Measurements from ENCODE around the gene CEMP1. TPM values are rescaled to one million over a fixed set of nuclear protein-coding genes. Genes with fewer than 3 reads are reported as not detected.
A peak's percentile ranks its signal among the peaks of the same experiment; 100 is the strongest.
"Not testable (repeated sequence)": the region's sequence is repeated elsewhere in the genome, so short reads cannot be mapped to it uniquely, and the experiment has no call there.

The CEMP1 gene
- polyA plus RNA-seq, 4 donors, result 0.66 to 23.1 (median 1.1) TPM

DNA sequence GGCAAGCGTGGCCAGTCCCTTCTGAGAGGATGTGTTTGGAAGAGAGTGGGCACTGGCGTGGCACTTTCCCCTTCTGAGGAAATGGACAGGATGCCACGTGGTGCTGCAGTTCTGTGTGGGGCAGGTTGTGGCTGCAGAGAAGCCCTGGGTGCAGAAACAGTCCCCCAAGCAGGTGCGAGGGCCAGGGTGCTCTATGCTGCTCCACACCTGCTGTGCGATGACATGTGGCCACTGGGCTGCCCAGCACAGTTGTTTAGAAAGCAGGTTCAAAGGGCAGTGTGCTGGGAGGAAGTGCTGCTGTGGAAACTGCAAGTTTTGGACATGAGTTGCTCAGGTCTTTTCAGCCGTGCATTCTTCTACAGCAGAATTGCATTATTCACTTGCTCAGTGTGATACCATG is 10.2 kb upstream of the CEMP1 start:
- H3K36me3 ChIP-seq (ENCODE audit: control insufficient read depth in 3 of 3, insufficient read depth in 2 of 3, low read depth in 1 of 3, low read length in 3 of 3), result peaks cover 0 to 29% (median 2%) of the 10 kb centered on the region in 3 donors
- H3K27me3 ChIP-seq (ENCODE audit: control insufficient read depth in 3 of 3, insufficient read depth in 3 of 3, low read length in 3 of 3); H3K27ac ChIP-seq (ENCODE audit: low read depth in 1 of 3, low read length in 2 of 3); FAIRE-seq; H3K9me3 ChIP-seq (ENCODE audit: control insufficient read depth in 2 of 2, insufficient read depth in 1 of 2, low read depth in 1 of 2, low read length in 1 of 2); H3K4me3 ChIP-seq (ENCODE audit: low read depth in 1 of 3, low read length in 3 of 3): not testable (repeated sequence)
- WGBS, 3 donors, result 11 to 43% (median 20%) methylated on average over 5 to 6 of the region's 6 CpGs
- H3K4me1 ChIP-seq (ENCODE audit: control insufficient read depth in 3 of 3, insufficient read depth in 2 of 3, low read depth in 1 of 3, low read length in 2 of 3), result peaks cover 0 to 18% (median 4%) of the 10 kb centered on the region in 3 donors
- DNase-seq, result peak; percentile 57 to 75

DNA sequence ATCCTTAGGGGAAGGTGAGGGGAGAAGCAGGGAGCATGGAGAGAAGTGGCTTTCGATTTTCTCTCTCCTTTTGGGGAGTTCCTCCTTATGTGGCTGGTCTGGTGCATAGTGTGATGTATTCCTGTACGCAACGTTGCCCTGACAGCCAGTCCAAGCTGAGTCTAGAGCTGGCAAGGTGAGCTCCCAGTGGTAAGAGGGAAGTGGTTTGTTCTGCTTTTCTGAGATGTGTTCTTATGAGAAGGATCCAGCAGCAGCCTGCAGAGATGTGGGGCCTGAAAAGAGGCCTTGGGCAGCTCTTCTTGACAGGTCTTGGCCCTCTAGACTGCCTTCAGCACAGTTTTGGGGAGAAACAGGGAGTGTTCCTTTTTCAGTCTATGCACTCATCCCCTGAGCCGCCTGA is 9.7 kb upstream of the CEMP1 start:
- not testable (repeated sequence) for FAIRE-seq; H3K4me3 ChIP-seq (ENCODE audit: low read depth in 1 of 3, low read length in 3 of 3); DNase-seq; H3K9me3 ChIP-seq (ENCODE audit: control insufficient read depth in 2 of 2, insufficient read depth in 1 of 2, low read depth in 1 of 2, low read length in 1 of 2); H3K27me3 ChIP-seq (ENCODE audit: control insufficient read depth in 3 of 3, insufficient read depth in 3 of 3, low read length in 3 of 3)
- peak overlapping the region in 1 of 3 donors; percentile 38 for H3K27ac ChIP-seq (ENCODE audit: low read depth in 1 of 3, low read length in 2 of 3)
- 23 to 53% (median 50%) methylated on average over 1 to 4 of the region's 4 CpGs for WGBS, 3 donors
- peaks cover 0 to 18% (median 4%) of the 10 kb centered on the region in 3 donors for H3K4me1 ChIP-seq (ENCODE audit: control insufficient read depth in 3 of 3, insufficient read depth in 2 of 3, low read depth in 1 of 3, low read length in 2 of 3)
- H3K36me3 ChIP-seq (ENCODE audit: control insufficient read depth in 3 of 3, insufficient read depth in 2 of 3, low read depth in 1 of 3, low read length in 3 of 3), result peaks cover 0 to 29% (median 2%) of the 10 kb centered on the region in 3 donors

DNA sequence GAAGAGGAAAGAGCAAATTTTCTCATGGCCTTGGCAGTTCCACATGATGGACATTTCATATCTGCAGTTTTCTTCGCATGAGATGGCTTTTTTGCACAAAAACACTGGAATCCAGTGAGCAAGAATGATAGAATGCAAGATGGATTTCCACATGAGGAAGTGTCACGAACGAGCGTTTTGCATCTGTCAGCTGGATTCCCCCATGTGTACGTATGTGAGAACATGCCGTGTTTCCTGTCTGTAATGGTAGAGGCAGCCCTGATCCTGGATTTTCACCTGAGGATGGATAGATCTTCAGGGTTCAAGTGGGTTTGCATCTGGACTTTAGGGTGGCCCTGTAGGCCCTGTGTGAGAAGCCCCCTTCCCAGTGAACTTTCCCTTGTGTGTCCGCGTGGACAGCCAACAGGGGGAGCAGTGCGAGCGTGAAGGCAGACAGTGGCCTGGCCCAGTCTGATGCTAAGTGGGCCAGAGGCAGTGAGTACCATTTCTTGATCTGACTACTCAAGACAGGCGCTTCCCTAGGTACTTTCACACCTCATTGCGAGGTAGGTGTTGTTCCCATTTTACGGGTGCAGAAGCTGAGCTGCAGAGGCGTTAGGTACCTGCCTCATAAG is 8.7 kb upstream of the CEMP1 start:
- DNase-seq; H3K9me3 ChIP-seq (ENCODE audit: control insufficient read depth in 2 of 2, insufficient read depth in 1 of 2, low read depth in 1 of 2, low read length in 1 of 2); FAIRE-seq; H3K27ac ChIP-seq (ENCODE audit: low read depth in 1 of 3, low read length in 2 of 3); H3K4me3 ChIP-seq (ENCODE audit: low read depth in 1 of 3, low read length in 3 of 3); H3K27me3 ChIP-seq (ENCODE audit: control insufficient read depth in 3 of 3, insufficient read depth in 3 of 3, low read length in 3 of 3): not testable (repeated sequence)
- 36 to 46% (median 38%) methylated on average over 14 of the region's 14 CpGs for WGBS, 3 donors
- Histone ChIP-seq H3K4me1 (ENCODE audit: control insufficient read depth in 3 of 3, insufficient read depth in 2 of 3, low read depth in 1 of 3, low read length in 2 of 3) (peaks cover 0 to 18% (median 4%) of the 10 kb centered on the region in 3 donors), H3K36me3 (ENCODE audit: control insufficient read depth in 3 of 3, insufficient read depth in 2 of 3, low read depth in 1 of 3, low read length in 3 of 3) (peaks cover 0 to 21% (median 2%) of the 10 kb centered on the region in 3 donors)

DNA sequence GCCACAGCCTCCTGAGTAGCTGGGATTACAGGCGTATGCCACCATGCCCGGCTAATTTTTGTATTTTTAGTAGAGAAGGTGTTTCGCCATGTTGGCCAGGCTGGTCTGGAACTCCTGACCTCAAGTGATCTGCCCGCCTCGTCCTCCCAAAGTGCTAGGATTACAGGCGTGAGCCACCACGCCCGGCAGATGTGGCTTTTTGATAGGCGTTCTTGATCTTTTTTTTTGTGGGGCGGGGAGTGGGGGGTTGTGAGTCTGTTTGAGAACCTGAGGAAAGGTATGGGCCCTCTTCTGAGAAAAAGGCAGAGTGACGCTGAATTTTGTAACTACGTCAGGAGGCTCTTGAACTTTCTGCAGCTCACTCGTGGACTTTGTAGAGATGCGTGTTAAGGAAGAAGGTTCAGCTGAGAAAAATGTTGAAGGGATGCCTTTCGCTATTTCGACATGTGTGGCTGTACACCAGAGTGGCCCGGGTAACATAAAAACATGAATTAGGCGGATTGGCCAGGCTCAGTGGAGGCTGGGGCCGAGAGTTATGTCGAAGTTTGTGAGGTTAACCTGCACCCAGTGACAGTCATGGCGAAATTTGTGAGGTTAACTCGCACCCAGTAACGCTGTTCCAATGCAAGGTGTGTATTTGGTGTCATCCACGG is 8.1 kb upstream of the CEMP1 start:
- peaks cover 0 to 18% (median 4%) of the 10 kb centered on the region in 3 donors for H3K4me1 ChIP-seq (ENCODE audit: control insufficient read depth in 3 of 3, insufficient read depth in 2 of 3, low read depth in 1 of 3, low read length in 2 of 3)
- peak overlapping the region in 1 of 3 donors; percentile 27 for H3K27ac ChIP-seq (ENCODE audit: low read depth in 1 of 3, low read length in 2 of 3)

DNA sequence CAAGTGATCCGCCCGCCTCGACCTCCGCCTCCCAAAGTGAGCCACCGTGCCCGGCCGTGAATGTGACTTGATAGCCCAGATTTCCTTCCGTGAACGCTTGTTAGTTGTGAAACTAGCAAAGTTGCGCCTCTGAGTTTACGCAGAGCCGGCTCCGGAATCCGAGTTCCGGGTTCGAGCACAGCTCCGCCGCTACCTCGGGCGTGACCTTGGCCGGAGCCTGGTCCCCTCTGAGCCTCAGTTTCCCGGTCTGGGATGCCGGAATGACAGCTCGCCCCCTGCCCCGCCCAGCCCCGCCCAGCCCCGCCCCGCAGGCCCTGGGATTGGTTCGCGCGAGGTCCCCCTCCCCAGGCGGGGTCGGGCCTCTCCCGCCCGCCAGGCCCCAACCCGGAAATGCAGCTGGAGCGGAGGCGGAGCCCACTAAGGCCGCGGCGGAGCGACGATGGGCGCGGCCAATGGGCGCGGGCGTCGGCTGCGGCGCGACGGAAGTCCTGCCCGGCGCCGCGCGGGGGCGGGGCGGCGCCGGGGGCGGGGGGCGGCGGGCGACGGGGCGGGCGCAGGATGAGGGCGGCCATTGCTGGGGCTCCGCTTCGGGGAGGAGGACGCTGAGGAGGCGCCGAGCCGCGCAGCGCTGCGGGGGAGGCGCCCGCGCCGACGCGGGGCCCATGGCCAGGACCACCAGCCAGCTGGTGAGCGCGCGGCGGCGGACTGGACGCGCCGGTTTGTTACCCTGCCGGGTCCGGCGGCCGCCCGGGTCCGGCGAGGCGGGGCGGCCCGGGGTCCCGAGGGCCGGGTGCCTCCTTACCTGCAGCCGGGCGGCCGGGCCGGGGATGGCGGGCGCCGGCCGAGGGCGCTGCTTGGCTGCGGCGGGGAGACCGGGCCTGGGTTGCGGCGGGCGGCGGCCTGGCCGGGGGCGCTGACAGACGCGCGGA is 6.5 kb upstream of the CEMP1 start, which contains the start of gene PDPK1:
PDPK1 (plus strand) TSS at position 571 of the 929 bp plus-strand sequence; CDS start at position 663, 92 bp downstream.
- peak within 1 kb of the TSS; percentile 76 to 90 (median 82) for H3K4me3 ChIP-seq (ENCODE audit: low read depth in 1 of 3, low read length in 3 of 3)
- peak within 1 kb of the TSS; percentile 75 to 97 (median 90) for H3K27ac ChIP-seq (ENCODE audit: low read depth in 1 of 3, low read length in 2 of 3)
- peak; percentile 95 to 97 for DNase-seq
- H3K36me3 ChIP-seq (ENCODE audit: control insufficient read depth in 3 of 3, insufficient read depth in 2 of 3, low read depth in 1 of 3, low read length in 3 of 3), result peaks cover 0 to 20% (median 0%) of the 10 kb centered on the region in 3 donors
- WGBS, 3 donors, result 0 to 1% (median 0%) methylated on average over 21 to 126 of the region's 126 CpGs
- H3K9me3 ChIP-seq (ENCODE audit: control insufficient read depth in 2 of 2, insufficient read depth in 1 of 2, low read depth in 1 of 2, low read length in 1 of 2), result no peaks in the 10 kb centered on the region
- H3K27me3 ChIP-seq (ENCODE audit: control insufficient read depth in 3 of 3, insufficient read depth in 3 of 3, low read length in 3 of 3), result no peaks in the 10 kb centered on the region
- peaks cover 0 to 23% (median 4%) of the 10 kb centered on the region in 3 donors for H3K4me1 ChIP-seq (ENCODE audit: control insufficient read depth in 3 of 3, insufficient read depth in 2 of 3, low read depth in 1 of 3, low read length in 2 of 3)
- FAIRE-seq, result no peak

More for the DNA sequence above, 8.1 kb upstream of the CEMP1 start:
- H3K36me3 ChIP-seq (ENCODE audit: control insufficient read depth in 3 of 3, insufficient read depth in 2 of 3, low read depth in 1 of 3, low read length in 3 of 3), result peaks cover 0 to 20% (median 2%) of the 10 kb centered on the region in 3 donors
- H3K4me3 ChIP-seq (ENCODE audit: low read depth in 1 of 3, low read length in 3 of 3), result peak overlapping the region in 2 of 3 donors; percentile 27 to 28
- WGBS, 3 donors, result 62 to 79% (median 69%) methylated on average over 24 of the region's 24 CpGs
- FAIRE-seq; DNase-seq; H3K27me3 ChIP-seq (ENCODE audit: control insufficient read depth in 3 of 3, insufficient read depth in 3 of 3, low read length in 3 of 3); H3K9me3 ChIP-seq (ENCODE audit: control insufficient read depth in 2 of 2, insufficient read depth in 1 of 2, low read depth in 1 of 2, low read length in 1 of 2): not testable (repeated sequence)

DNA sequence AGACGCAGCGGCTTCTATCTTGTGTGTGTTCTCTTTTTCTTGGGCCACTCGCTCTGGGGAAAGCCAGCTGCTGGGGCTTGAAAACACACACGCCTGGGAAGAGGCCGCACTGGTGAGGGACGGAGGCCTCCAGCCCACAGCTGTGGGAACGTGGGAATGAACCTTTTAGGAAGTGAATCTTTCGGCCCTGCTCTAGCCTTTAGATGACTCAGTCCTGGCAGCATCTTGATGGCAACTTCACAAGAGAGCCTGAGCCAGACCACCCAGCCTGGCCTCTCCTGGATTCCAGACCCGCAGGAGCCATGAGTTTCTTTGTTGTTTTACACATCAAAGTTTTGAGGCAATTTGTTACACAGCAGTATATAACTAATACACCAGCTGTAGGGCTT is 4.4 kb upstream of the CEMP1 start:
- Histone ChIP-seq H3K27ac (ENCODE audit: low read depth in 1 of 3, low read length in 2 of 3) (peak overlapping the region in 1 of 3 donors; percentile 43), H3K9me3 (ENCODE audit: control insufficient read depth in 2 of 2, insufficient read depth in 1 of 2, low read depth in 1 of 2, low read length in 1 of 2) (no peaks in the 10 kb centered on the region), H3K4me3 (ENCODE audit: low read depth in 1 of 3, low read length in 3 of 3) (no peak overlapping the region), H3K36me3 (ENCODE audit: control insufficient read depth in 3 of 3, insufficient read depth in 2 of 3, low read depth in 1 of 3, low read length in 3 of 3) (peaks cover 0 to 18% (median 0%) of the 10 kb centered on the region in 3 donors), H3K27me3 (ENCODE audit: control insufficient read depth in 3 of 3, insufficient read depth in 3 of 3, low read length in 3 of 3) (no peaks in the 10 kb centered on the region), H3K4me1 (ENCODE audit: control insufficient read depth in 3 of 3, insufficient read depth in 2 of 3, low read depth in 1 of 3, low read length in 2 of 3) (peaks cover 4 to 26% (median 5%) of the 10 kb centered on the region in 3 donors)
- DNase-seq (no peak), FAIRE-seq (no peak)
- 74 to 87% (median 87%) methylated on average over 9 of the region's 9 CpGs for WGBS, 3 donors

DNA sequence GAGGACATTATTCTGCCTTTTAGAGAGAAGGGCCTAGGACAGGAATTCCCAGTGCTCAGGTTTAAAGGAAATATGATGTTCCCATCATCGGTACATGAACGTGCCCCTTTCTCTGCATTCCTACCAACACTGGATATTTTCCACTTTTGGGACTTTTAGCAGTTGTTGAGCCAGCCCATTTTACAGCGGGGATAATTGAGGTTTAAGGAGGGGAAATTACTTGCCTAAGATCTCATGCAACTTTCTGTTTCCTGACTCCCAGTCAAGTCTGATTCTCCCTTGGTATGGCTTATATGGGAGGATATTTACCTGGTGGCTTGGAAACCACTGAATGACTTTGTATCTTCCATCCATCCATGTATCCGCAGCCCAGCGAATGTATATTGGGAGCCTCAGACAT is 3.1 kb upstream of the CEMP1 start:
- not testable (repeated sequence) for H3K27me3 ChIP-seq (ENCODE audit: control insufficient read depth in 3 of 3, insufficient read depth in 3 of 3, low read length in 3 of 3); H3K4me3 ChIP-seq (ENCODE audit: low read depth in 1 of 3, low read length in 3 of 3); FAIRE-seq; H3K27ac ChIP-seq (ENCODE audit: low read depth in 1 of 3, low read length in 2 of 3); H3K9me3 ChIP-seq (ENCODE audit: control insufficient read depth in 2 of 2, insufficient read depth in 1 of 2, low read depth in 1 of 2, low read length in 1 of 2); DNase-seq
- WGBS, 3 donors, result 89 to 94% (median 92%) methylated on average over 5 of the region's 5 CpGs
- Histone ChIP-seq H3K4me1 (ENCODE audit: control insufficient read depth in 3 of 3, insufficient read depth in 2 of 3, low read depth in 1 of 3, low read length in 2 of 3) (peaks cover 2 to 20% (median 5%) of the 10 kb centered on the region in 3 donors), H3K36me3 (ENCODE audit: control insufficient read depth in 3 of 3, insufficient read depth in 2 of 3, low read depth in 1 of 3, low read length in 3 of 3) (peaks cover 0 to 21% (median 4%) of the 10 kb centered on the region in 3 donors)

DNA sequence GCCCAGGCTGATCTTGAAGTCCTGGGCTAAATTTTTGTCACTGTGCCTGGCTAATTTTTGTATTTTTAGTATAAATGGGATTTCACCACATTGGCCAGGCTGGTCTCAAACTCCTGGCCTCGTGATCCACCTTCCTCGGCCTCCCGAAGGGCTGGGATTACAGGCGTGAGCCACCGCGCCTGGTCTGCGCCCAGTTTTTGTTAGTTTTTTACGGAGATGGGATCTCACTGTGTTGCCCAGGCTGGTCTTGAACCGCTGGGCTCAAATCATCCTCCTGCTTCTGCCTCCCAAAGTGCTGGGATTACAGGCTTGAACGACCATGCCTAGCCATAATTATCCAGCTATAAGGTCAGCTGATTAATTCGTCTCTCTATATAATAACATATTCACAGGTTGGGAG is 2.7 kb upstream of the CEMP1 start:
- H3K27ac ChIP-seq (ENCODE audit: low read depth in 1 of 3, low read length in 2 of 3), result no peak overlapping the region
- H3K4me3 ChIP-seq (ENCODE audit: low read depth in 1 of 3, low read length in 3 of 3), result no peak overlapping the region
- DNase-seq, result no peak
- peaks cover 0 to 17% (median 5%) of the 10 kb centered on the region in 3 donors for H3K4me1 ChIP-seq (ENCODE audit: control insufficient read depth in 3 of 3, insufficient read depth in 2 of 3, low read depth in 1 of 3, low read length in 2 of 3)
- H3K36me3 ChIP-seq (ENCODE audit: control insufficient read depth in 3 of 3, insufficient read depth in 2 of 3, low read depth in 1 of 3, low read length in 3 of 3), result peaks cover 0 to 23% (median 5%) of the 10 kb centered on the region in 3 donors
- no peaks in the 10 kb centered on the region for H3K27me3 ChIP-seq (ENCODE audit: control insufficient read depth in 3 of 3, insufficient read depth in 3 of 3, low read length in 3 of 3)
- no peak for FAIRE-seq
- WGBS, 3 donors, result 86 to 89% (median 89%) methylated on average over 11 of the region's 11 CpGs
- H3K9me3 ChIP-seq (ENCODE audit: control insufficient read depth in 2 of 2, insufficient read depth in 1 of 2, low read depth in 1 of 2, low read length in 1 of 2), result no peaks in the 10 kb centered on the region
